GM10248 (cell line): Measurements from ENCODE around the gene IGFBP1.

Experiments used
- CTCF ChIA-PET: fragments of 300-600 bp; sonication (Branson Sonifier 250); formaldehyde crosslinking; extraction: SDS; loops from one replicate; lab custom pipeline; 2021; ENCODE audit warnings: antibody characterized with exemption; lab: Yijun Ruan, JAX
- POLR2A ChIA-PET: fragments of 350-650 bp; sonication (Branson Sonifier 250); formaldehyde crosslinking; extraction: SDS; loops from one replicate; lab custom pipeline; 2020; ENCODE audit warnings: antibody characterized with exemption; lab: Yijun Ruan, JAX
- DNase-seq: peaks from one replicate; pipeline ENCODE4 v3.0.0; 2012; ENCODE audit errors: extremely low spot score
- CTCF ChIP-seq: IDR thresholded peaks from 2 replicates; pipeline ENCODE4 v1.5.1; 2012; ENCODE audit warnings: mild to moderate bottlenecking, low read depth; ENCODE audit errors: extremely low read depth, missing control alignments, control extremely low read depth

The IGFBP1 gene

GRCh38 chr7:45874408-45875131, 13.7 kb upstream of the IGFBP1 start:
- ChIA-PET CTCF (no interaction called here), POLR2A (no interaction called here)
- DNase-seq: no peak

GRCh38 chr7:45876519-45876918, 11.8 kb upstream of the IGFBP1 start:
- DNase-seq: no peak

More at GRCh38 chr7:45874408-45875131, 13.7 kb upstream of the IGFBP1 start:
- TF ChIP-seq CTCF: no peak

DNA sequence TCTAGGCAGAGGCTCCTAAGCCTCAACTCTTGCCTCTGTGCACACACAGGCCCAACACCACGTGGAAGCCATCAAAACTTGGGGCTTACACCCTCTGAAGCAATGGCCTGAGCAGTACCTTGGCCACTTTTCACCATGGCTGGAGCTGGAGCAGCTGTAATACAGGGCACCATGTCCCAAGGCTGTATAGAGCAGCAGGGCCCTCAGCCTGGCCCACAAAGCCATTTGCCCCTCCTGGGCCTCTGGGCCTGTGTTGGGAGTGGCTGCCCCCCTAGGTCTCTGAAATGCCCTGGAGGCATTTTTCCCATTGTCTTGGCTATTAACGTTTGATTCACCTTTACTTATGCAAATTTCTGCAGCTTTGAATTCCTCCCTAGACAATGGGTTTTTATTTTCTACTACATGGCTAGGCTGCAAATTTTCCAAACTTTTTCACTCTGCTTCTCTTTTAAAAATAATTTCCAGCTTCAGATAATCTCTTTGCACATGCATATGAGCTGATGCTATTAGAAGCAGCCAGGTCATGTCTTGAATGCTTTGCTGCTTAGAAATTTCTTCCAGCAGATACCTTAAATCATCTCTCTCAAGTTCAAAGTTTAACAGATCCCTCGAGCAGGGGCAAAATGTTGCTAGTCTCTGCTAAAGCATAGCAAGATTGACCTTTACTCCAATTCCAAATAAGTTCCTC, 9.7 kb upstream of the IGFBP1 start:
- TF ChIP-seq CTCF: no peak
- no peak for DNase-seq
- POLR2A ChIA-PET: no interaction called here
- CTCF ChIA-PET: no interaction called here

More at GRCh38 chr7:45876519-45876918, 11.8 kb upstream of the IGFBP1 start:
- no peak for TF ChIP-seq CTCF
- CTCF ChIA-PET: no interaction called here
- POLR2A ChIA-PET: no interaction called here

DNA sequence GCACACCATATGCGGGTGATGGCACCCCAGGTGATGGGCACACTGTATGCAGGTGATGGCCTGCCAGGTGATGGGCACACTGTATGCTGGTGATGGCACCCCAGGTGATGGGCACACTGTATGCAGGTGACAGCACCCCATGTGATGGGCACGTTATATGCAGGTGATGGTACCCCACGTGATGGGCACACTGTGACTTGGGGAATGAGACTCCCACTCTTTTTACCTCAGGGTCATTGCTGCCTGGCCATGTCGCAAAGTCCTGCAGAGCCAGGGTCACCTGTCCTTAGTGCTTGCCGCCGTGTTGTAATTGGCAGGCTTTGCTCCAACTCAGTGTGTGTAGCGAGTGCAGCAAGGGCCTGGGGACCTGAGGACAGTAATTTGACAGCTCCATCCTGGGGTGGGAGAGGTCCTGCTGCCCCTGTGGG, 7.8 kb upstream of the IGFBP1 start:
- CTCF ChIA-PET: no interaction called here
- POLR2A ChIA-PET: no interaction called here

DNA sequence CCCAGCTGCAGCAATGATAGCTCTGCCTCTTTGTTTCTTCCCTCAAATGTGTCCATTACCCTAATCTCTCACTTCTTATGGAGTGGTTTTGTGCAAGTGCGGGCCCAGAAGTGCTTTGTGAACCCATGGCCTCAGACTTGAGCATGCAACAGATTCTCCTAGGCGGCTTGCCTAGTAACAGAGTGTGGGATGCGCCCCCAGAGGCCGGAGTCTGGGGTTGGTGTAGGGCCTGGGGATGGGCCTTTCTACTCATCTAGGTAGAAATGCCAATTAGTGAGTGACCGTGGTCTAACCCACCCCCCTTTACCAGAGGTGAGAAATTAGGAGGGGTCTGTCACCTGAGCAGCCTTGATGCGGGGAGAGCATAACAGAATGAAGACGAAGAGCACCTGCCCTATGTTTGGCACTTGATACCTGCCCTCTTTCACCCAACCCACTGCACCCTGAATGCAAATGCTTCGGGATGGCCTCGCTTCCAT, 7.0 kb upstream of the IGFBP1 start:
- TF ChIP-seq CTCF: no peak
- DNase-seq: no peak
- CTCF ChIA-PET: no interaction called here
- POLR2A ChIA-PET: no interaction called here

More for the DNA sequence above, 7.8 kb upstream of the IGFBP1 start:
- no peak for TF ChIP-seq CTCF
- DNase-seq: no peak

GRCh38 chr7:45881759-45882464, 6.4 kb upstream of the IGFBP1 start:
- CTCF ChIA-PET: no interaction called here
- DNase-seq: no peak
- POLR2A ChIA-PET: no interaction called here
- TF ChIP-seq CTCF: no peak
